Activated naive CD4-positive, alpha-beta T cell treated with anti-CD3 and anti-CD28 coated beads, Interleukin-2, amount 10 ng/mL, durations not matched to agents 7 days and 5 days (primary cell): ENCODE data around the gene AKAP10.
A peak's percentile ranks its signal among the peaks of the same experiment; 100 is the strongest.
"Not testable (repeated sequence)": the region's sequence is repeated elsewhere in the genome, so short reads cannot be mapped to it uniquely, and the experiment has no call there.

Experiments
- CTCF ChIA-PET: fragments of 350-600 bp; sonication (Branson Sonifier 250); formaldehyde crosslinking; loops from one replicate; lab custom pipeline; 2021; ENCODE audit warnings: antibody characterized with exemption; lab: Charles Lee
- DNase-seq: peaks from one replicate; pipeline ENCODE4 v3.0.0-alpha.2; 2020
- H3K27ac Mint-ChIP-seq: one replicate; pipeline ENCODE4 v1.8.0; 2021; ENCODE audit warnings: mild to moderate bottlenecking, moderate library complexity, mixed read lengths
- H3K27me3 Mint-ChIP-seq: one replicate; pipeline ENCODE4 v1.8.0; 2021; ENCODE audit warnings: mild to moderate bottlenecking, mixed read lengths
- H3K36me3 Mint-ChIP-seq: one replicate; pipeline ENCODE4 v1.8.0; 2021; ENCODE audit warnings: mixed read lengths
- H3K4me1 Mint-ChIP-seq: one replicate; pipeline ENCODE4 v1.8.0; 2021; ENCODE audit warnings: mixed read lengths
- H3K4me3 Mint-ChIP-seq: one replicate; pipeline ENCODE4 v1.8.0; 2021; ENCODE audit warnings: mild to moderate bottlenecking, moderate library complexity, mixed read lengths
- H3K9me3 Mint-ChIP-seq: one replicate; pipeline ENCODE4 v1.8.0; 2021; ENCODE audit warnings: mixed read lengths

The AKAP10 gene

GRCh38 chr17:19883537-19884215 is 94.0 kb downstream of the AKAP10 start:
- Mint-ChIP-seq H3K27ac (no peak overlapping the region), H3K4me3 (no peak overlapping the region), H3K27me3 (peaks cover 15% of the 10 kb centered on the region), H3K4me1 (peaks cover 5% of the 10 kb centered on the region), H3K9me3 (no peaks in the 10 kb centered on the region), H3K36me3 (no peaks in the 10 kb centered on the region)
- no peak for DNase-seq
- CTCF ChIA-PET: no interaction called here

DNA sequence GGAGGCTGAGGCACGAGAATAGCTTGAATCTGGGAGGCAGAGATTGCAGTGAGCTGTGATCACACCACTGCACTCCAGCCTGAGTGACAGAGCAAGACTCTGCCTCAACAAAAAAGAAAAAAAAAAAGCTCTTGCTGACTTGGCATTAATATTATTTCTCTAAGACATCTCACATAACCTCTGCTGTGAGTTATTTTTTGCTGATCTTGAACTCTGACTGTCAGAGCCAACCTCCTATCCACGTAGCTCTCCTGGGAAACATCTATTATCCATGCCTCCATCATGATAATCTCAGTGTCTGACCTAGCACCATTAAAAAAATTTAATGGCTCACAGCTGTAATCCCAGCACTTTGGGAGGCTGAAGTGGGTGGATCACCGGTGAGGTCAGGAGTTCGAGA is 97.2 kb downstream of the AKAP10 start:
- Mint-ChIP-seq H3K4me1 (peaks cover 34% of the 10 kb centered on the region), H3K27me3 (peaks cover 7% of the 10 kb centered on the region), H3K4me3 (no peak overlapping the region), H3K27ac (no peak overlapping the region), H3K9me3 (no peaks in the 10 kb centered on the region), H3K36me3 (no peaks in the 10 kb centered on the region)
- CTCF ChIA-PET: no interaction called here
- no peak for DNase-seq

DNA sequence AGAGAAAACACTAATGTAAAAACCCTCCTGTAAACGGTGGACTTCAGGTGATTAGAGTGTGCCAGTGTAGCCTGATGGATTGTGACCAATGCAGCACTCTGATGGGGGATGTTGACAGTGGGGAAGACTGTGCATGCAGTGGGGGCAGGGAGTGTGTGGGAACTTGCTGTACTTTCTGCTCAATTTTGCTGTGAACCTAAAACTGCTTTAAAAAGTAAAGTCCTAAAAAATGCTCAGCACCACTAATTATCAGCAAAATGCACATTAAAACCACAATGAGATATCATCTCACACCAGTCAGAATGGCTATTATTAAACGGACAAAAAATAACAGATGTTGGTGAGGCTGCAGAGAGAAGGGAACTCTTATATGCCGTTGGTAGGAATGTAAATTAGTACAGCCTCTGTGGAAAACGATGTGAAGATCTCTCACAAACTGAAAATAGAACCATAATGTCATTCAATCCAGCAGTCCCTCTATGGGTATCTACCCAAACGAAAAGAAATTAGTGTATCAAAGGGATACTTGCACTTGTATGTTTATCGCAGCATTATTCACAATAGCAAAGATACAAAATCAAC is 100.2 kb downstream of the AKAP10 start:
- Mint-ChIP-seq H3K4me1 (peaks cover 38% of the 10 kb centered on the region), H3K4me3 (no peak overlapping the region), H3K9me3 (no peaks in the 10 kb centered on the region), H3K36me3 (no peaks in the 10 kb centered on the region), H3K27me3 (peaks cover 10% of the 10 kb centered on the region), H3K27ac (peak overlapping the region; percentile 79)
- CTCF ChIA-PET: no interaction called here
- DNase-seq: no peak

- peak; percentile 76 for DNase-seq
- no peaks in the 10 kb centered on the region for H3K9me3 Mint-ChIP-seq
- peaks cover 38% of the 10 kb centered on the region for H3K4me1 Mint-ChIP-seq
- H3K36me3 Mint-ChIP-seq: no peaks in the 10 kb centered on the region
- H3K27ac Mint-ChIP-seq: peak overlapping the region; percentile 79
- H3K27me3 Mint-ChIP-seq: peaks cover 10% of the 10 kb centered on the region
- CTCF ChIA-PET: no interaction called here
- peak overlapping the region; percentile 42 for H3K4me3 Mint-ChIP-seq
Observed at GRCh38 chr17:19876529-19877161, 101.0 kb downstream of the AKAP10 start.

DNA sequence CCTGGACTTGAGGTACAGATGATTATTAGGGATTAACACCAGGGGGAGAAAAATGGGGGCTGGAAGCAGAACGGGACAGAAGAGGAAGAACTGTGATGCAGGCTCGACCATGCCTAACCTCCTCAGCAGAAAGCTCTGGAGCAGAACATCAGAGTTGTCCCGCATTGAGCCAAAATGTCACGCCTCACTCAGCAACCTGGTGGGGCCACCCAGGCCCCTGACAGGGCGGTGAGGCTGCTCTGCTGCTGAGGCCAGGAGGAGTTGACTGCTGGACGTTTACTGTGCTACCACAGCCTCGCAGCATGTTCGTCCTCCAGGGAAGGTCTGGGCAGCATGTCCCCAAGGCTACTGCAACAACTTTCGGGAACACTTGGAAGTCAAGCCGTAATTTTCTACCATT is 103.4 kb downstream of the AKAP10 start:
- H3K27ac Mint-ChIP-seq: no peak overlapping the region
- peaks cover 4% of the 10 kb centered on the region for H3K27me3 Mint-ChIP-seq
- no peaks in the 10 kb centered on the region for H3K9me3 Mint-ChIP-seq
- no peak for DNase-seq
- peaks cover 49% of the 10 kb centered on the region for H3K4me1 Mint-ChIP-seq
- no peak overlapping the region for H3K4me3 Mint-ChIP-seq
- CTCF ChIA-PET: interaction anchor here (1.0 kb wide), 1 partner anchor 29 kb away, joined by 3 read pairs; no protein-coding TSS in a partner anchor
- no peaks in the 10 kb centered on the region for H3K36me3 Mint-ChIP-seq

DNA sequence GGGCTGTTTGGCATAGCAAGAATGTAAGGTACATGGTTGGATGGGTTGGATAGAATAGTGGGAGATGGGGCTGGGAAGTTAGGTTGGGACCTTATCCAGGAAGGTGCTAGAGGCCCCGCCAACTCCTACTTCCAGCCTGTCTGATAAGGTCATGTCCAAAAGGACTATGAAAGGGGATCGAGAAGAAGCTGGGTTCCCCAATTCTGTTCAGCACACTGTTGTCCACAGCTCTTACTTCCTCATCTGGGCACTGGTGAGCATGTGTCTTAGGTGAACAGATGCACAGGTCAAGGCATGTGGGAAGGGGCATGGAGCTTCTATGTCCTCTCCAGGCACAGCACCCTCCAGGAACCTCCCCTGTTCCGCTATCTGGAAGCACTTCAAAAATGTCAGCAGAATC is 104.3 kb downstream of the AKAP10 start:
- H3K36me3 Mint-ChIP-seq: no peaks in the 10 kb centered on the region
- no peaks in the 10 kb centered on the region for H3K9me3 Mint-ChIP-seq
- peaks cover 50% of the 10 kb centered on the region for H3K4me1 Mint-ChIP-seq
- peaks cover 4% of the 10 kb centered on the region for H3K27me3 Mint-ChIP-seq
- no peak overlapping the region for H3K4me3 Mint-ChIP-seq
- CTCF ChIA-PET: no interaction called here
- no peak for DNase-seq
- H3K27ac Mint-ChIP-seq: no peak overlapping the region

GRCh38 chr17:19868079-19868395 is 109.6 kb downstream of the AKAP10 start:
- H3K4me1 Mint-ChIP-seq: peaks cover 37% of the 10 kb centered on the region
- no peak overlapping the region for H3K27ac Mint-ChIP-seq
- H3K27me3 Mint-ChIP-seq: peaks cover 8% of the 10 kb centered on the region
- CTCF ChIA-PET: interaction anchor here (1.4 kb wide), 1 partner anchor 23 kb away, joined by 4 read pairs; no protein-coding TSS in a partner anchor
- H3K36me3 Mint-ChIP-seq: peaks cover 11% of the 10 kb centered on the region
- DNase-seq: no peak
- peak overlapping the region; percentile 55 for H3K4me3 Mint-ChIP-seq
- H3K9me3 Mint-ChIP-seq: no peaks in the 10 kb centered on the region

DNA sequence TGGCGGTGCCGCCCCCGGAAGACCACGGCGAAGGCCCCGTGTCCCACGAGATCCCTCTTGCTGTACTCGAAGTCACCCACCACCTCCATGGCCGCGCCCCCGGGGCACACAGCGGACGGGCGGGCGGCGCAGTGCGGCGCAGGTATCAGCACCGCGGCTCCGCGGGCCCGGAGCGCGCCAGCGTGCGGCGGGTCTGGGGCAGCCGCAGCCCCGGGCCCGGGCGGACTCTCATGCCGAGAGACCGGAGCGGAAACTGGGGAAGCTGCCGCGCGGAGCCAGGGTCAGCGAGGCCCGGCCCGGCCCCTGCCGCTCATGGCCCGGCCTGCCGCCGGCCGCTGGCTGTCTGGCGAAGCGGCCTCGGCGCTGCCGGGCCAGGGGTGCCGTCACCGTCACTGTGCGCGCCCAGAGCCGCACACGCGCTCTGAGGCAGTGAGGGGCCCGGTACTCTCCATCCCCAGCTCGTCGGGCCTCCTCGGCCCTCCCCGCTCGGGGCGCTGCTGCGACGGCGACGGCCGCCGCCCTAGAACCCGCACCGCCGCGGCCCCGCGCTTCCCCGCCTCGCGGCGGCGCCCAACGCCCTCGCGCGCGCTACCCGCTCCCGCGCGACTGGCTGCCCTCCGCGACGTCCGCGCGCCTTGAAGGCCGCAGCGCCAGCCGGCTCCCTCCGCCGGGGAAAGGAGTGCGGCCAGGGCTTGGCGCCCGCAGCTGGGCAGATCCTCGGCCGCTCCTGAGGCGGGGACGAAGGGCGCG is 110.1 kb downstream of the AKAP10 start, which contains the start of gene ULK2:
TSS of gene ULK2 (minus strand) at position 608 of the 750 bp plus-strand sequence. CDS start at position 89, 519 bp downstream.
- Mint-ChIP-seq H3K36me3 (peaks cover 11% of the 10 kb centered on the region), H3K4me3 (peak within 1 kb of the TSS; percentile 79), H3K27me3 (peaks cover 5% of the 10 kb centered on the region), H3K9me3 (no peaks in the 10 kb centered on the region), H3K4me1 (peaks cover 37% of the 10 kb centered on the region), H3K27ac (peak within 1 kb of the TSS; percentile 84)
- CTCF ChIA-PET: interaction anchor here (1.4 kb wide), 1 partner anchor 22 kb away, joined by 4 read pairs; no protein-coding TSS in a partner anchor
- DNase-seq: peak; percentile 66

GRCh38 chr17:19867079-19867328 is 110.6 kb downstream of the AKAP10 start:
- peaks cover 5% of the 10 kb centered on the region for H3K27me3 Mint-ChIP-seq
- H3K36me3 Mint-ChIP-seq: peaks cover 11% of the 10 kb centered on the region
- H3K9me3 Mint-ChIP-seq: no peaks in the 10 kb centered on the region
- peak overlapping the region; percentile 79 for H3K4me3 Mint-ChIP-seq
- peak; percentile 70 for DNase-seq
- peaks cover 37% of the 10 kb centered on the region for H3K4me1 Mint-ChIP-seq
- peak overlapping the region; percentile 84 for H3K27ac Mint-ChIP-seq
- CTCF ChIA-PET: interaction anchor here (1.4 kb wide), 1 partner anchor 22 kb away, joined by 4 read pairs; no protein-coding TSS in a partner anchor

GRCh38 chr17:19865021-19865420 is 112.6 kb downstream of the AKAP10 start:
- Mint-ChIP-seq H3K36me3 (peaks cover 13% of the 10 kb centered on the region), H3K4me1 (peaks cover 28% of the 10 kb centered on the region), H3K9me3 (no peaks in the 10 kb centered on the region), H3K4me3 (no peak overlapping the region), H3K27ac (no peak overlapping the region), H3K27me3 (peaks cover 5% of the 10 kb centered on the region)
- DNase-seq: no peak
- CTCF ChIA-PET: no interaction called here

- CTCF ChIA-PET, H3K4me1 Mint-ChIP-seq, H3K27ac Mint-ChIP-seq, H3K9me3 Mint-ChIP-seq, DNase-seq, H3K4me3 Mint-ChIP-seq, H3K27me3 Mint-ChIP-seq: not testable (repeated sequence)
- peaks cover 13% of the 10 kb centered on the region for H3K36me3 Mint-ChIP-seq
Observed at GRCh38 chr17:19860647-19861177, 116.9 kb downstream of the AKAP10 start.

DNA sequence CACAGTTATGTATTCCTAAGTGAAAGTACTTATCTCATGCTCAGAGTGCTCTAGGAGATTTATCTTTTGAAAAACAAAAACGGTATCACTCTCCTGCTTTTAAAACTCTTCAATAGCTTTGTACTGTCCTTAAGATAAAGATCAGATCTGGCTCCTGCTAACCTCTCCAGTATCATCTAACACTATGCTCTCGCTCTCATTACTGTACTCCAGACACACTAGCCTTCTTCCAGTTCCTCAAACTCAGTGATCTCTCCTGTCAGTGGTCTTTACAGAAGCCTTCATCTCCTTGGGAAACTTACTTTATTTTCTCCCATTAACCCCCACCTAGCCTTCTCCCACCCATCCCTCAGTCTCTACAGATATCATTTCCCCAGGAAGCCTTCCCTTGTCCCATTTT is 120.0 kb downstream of the AKAP10 start:
- H3K9me3 Mint-ChIP-seq: no peaks in the 10 kb centered on the region
- no peak overlapping the region for H3K27ac Mint-ChIP-seq
- no peak overlapping the region for H3K4me3 Mint-ChIP-seq
- H3K27me3 Mint-ChIP-seq: no peaks in the 10 kb centered on the region
- DNase-seq: no peak
- no peaks in the 10 kb centered on the region for H3K4me1 Mint-ChIP-seq
- CTCF ChIA-PET: interaction anchor here (0.7 kb wide), 1 partner anchor 92 kb away, joined by 3 read pairs; no protein-coding TSS in a partner anchor
- peaks cover 5% of the 10 kb centered on the region for H3K36me3 Mint-ChIP-seq
